Measurements from ENCODE around the gene HNRNPLL. TPM values are rescaled to one million over a fixed set of nuclear protein-coding genes. Genes with fewer than 3 reads are reported as not detected.
"Not testable (repeated sequence)": the region's sequence is repeated elsewhere in the genome, so short reads cannot be mapped to it uniquely, and the experiment has no call there.

Gene HNRNPLL
- total RNA-seq, 1 donor from 2014 or later = 29.7 TPM

GRCh38 chr2:38537937-38538525 is 64.7 kb downstream of the HNRNPLL start:
- Histone ChIP-seq H3K4me3 (ENCODE audit: low read depth, low read length) (no peak overlapping the region), H3K27me3 (ENCODE audit: control insufficient read depth, insufficient read depth, low read length) (no peaks in the 10 kb centered on the region), H3K36me3 (ENCODE audit: control insufficient read depth, insufficient read depth, low read length) (no peaks in the 10 kb centered on the region)
- no peak for TF ChIP-seq CTCF (IDR thresholded peaks at IDR 0.05; ENCODE audit: insufficient read depth, low read length, severe bottlenecking)
- FAIRE-seq (no peak), DNase-seq (ENCODE audit: low read depth) (no peak)

GRCh38 chr2:38537296-38537695 is 65.4 kb downstream of the HNRNPLL start:
- DNase-seq (ENCODE audit: low read depth); H3K36me3 ChIP-seq (ENCODE audit: control insufficient read depth, insufficient read depth, low read length); FAIRE-seq; H3K27me3 ChIP-seq (ENCODE audit: control insufficient read depth, insufficient read depth, low read length); H3K4me3 ChIP-seq (ENCODE audit: low read depth, low read length): not testable (repeated sequence)

- DNase-seq (ENCODE audit: low read depth) (peak; percentile 28), FAIRE-seq (no peak)
- Histone ChIP-seq H3K4me3 (ENCODE audit: low read depth, low read length) (peak overlapping the region; percentile 45), H3K36me3 (ENCODE audit: control insufficient read depth, insufficient read depth, low read length) (no peaks in the 10 kb centered on the region), H3K27me3 (ENCODE audit: control insufficient read depth, insufficient read depth, low read length) (no peaks in the 10 kb centered on the region)
- peak; percentile 92 for TF ChIP-seq CTCF (IDR thresholded peaks at IDR 0.05; ENCODE audit: insufficient read depth, low read length, severe bottlenecking)
Observed at GRCh38 chr2:38535744-38536506, 66.8 kb downstream of the HNRNPLL start.

GRCh38 chr2:38535404-38535743 is 67.4 kb downstream of the HNRNPLL start:
- FAIRE-seq (no peak), DNase-seq (ENCODE audit: low read depth) (no peak)
- Histone ChIP-seq H3K36me3 (ENCODE audit: control insufficient read depth, insufficient read depth, low read length) (no peaks in the 10 kb centered on the region), H3K4me3 (ENCODE audit: low read depth, low read length) (no peak overlapping the region), H3K27me3 (ENCODE audit: control insufficient read depth, insufficient read depth, low read length) (no peaks in the 10 kb centered on the region)
- no peak for TF ChIP-seq CTCF (IDR thresholded peaks at IDR 0.05; ENCODE audit: insufficient read depth, low read length, severe bottlenecking)

- no peaks in the 10 kb centered on the region for H3K36me3 ChIP-seq (ENCODE audit: control insufficient read depth, insufficient read depth, low read length)
- no peak for FAIRE-seq
Observed at GRCh38 chr2:38534746-38535403, 67.9 kb downstream of the HNRNPLL start.

More at GRCh38 chr2:38534746-38535403, 67.9 kb downstream of the HNRNPLL start:
- no peak for DNase-seq (ENCODE audit: low read depth)
- Histone ChIP-seq H3K4me3 (ENCODE audit: low read depth, low read length) (no peak overlapping the region), H3K27me3 (ENCODE audit: control insufficient read depth, insufficient read depth, low read length) (no peaks in the 10 kb centered on the region)
- no peak for TF ChIP-seq CTCF (IDR thresholded peaks at IDR 0.05; ENCODE audit: insufficient read depth, low read length, severe bottlenecking)

Measured in bronchial epithelial cell (primary cell).